Smooth muscle cell (in vitro differentiated cells): ENCODE measurements around the gene B4GALT6. TPM values are rescaled to one million over a fixed set of nuclear protein-coding genes. Genes with fewer than 3 reads are reported as not detected.

ENCODE experiments used
- DNase-seq: peaks from one replicate; lab custom pipeline; 2025; ENCODE audit not compliant: unreplicated experiment; lab: John Stamatoyannopoulos, UW
- H2AFZ ChIP-seq: fragments of 200-600 bp; sonication (generic); 2 replicates; pipeline ENCODE4 v1.6.0; 2016; ENCODE audit warnings: antibody characterized with exemption, low read depth, mild to moderate bottlenecking
- H3F3A ChIP-seq: fragments of 200-600 bp; sonication (generic); 2 replicates; pipeline ENCODE4 v1.6.0; 2017; ENCODE audit warnings: antibody characterized with exemption, low read depth
- H3K27ac ChIP-seq: fragments of 200-600 bp; sonication (generic); 2 replicates; pipeline ENCODE4 v1.5.1; 2016; ENCODE audit warnings: low read depth, mild to moderate bottlenecking
- H3K27me3 ChIP-seq: fragments of 200-600 bp; sonication (generic); 2 replicates; pipeline ENCODE4 v1.6.1; 2016; ENCODE audit warnings: low read depth, mild to moderate bottlenecking
- H3K36me3 ChIP-seq: fragments of 200-600 bp; sonication (generic); 2 replicates; pipeline ENCODE4 v1.5.1; 2016; ENCODE audit warnings: low read depth
- H3K4me1 ChIP-seq: fragments of 200-600 bp; sonication (generic); 2 replicates; pipeline ENCODE4 v1.5.1; 2016; ENCODE audit warnings: low read depth
- H3K4me2 ChIP-seq: fragments of 200-600 bp; sonication (generic); 2 replicates; pipeline ENCODE4 v1.6.0; 2016; ENCODE audit warnings: mild to moderate bottlenecking
- H3K4me3 ChIP-seq: fragments of 200-600 bp; sonication (generic); 2 replicates; pipeline ENCODE4 v1.5.1; 2016; ENCODE audit warnings: mild to moderate bottlenecking
- H3K79me2 ChIP-seq: fragments of 200-600 bp; sonication (generic); 2 replicates; pipeline ENCODE4 v1.6.0; 2016; ENCODE audit warnings: low read depth, mild to moderate bottlenecking
- H3K9ac ChIP-seq: fragments of 200-600 bp; sonication (generic); 2 replicates; pipeline ENCODE4 v1.6.0; 2016; ENCODE audit warnings: low read depth
- H3K9me3 ChIP-seq: fragments of 200-600 bp; sonication (generic); replicated peaks from 2 replicates; pipeline ENCODE4 v1.5.1; 2016; ENCODE audit warnings: low read depth
- H4K20me1 ChIP-seq: fragments of 200-600 bp; sonication (generic); 2 replicates; pipeline ENCODE4 v1.6.0; 2016; ENCODE audit warnings: low read depth
- CTCF ChIP-seq: fragments of 200-600 bp; sonication (generic); IDR thresholded peaks from 2 replicates; pipeline ENCODE4 v1.5.1; 2017; ENCODE audit warnings: borderline replicate concordance, mild to moderate bottlenecking, antibody characterized with exemption; ENCODE audit not compliant: insufficient read depth, poor library complexity, severe bottlenecking
- WGBS: methylation state at CpG from one replicate; pipeline ENCODE4 v1.1.7; 2016; ENCODE audit warnings: low lambda C conversion rate; 5-methylcytosine and 5-hydroxymethylcytosine counted together
- polyA plus RNA-seq: library from polyadenylated mRNA; unstranded; fragments of >200 nt; fragmentation: Nextera tagmentation; extraction: Ambion mirVana; gene quantifications from 2 replicates; pipeline ENCODE4 v1.2.1, GENCODE V29; 2016
- total RNA-seq: library from RNA; depleted of rRNA; stranded (reverse); fragments of >200 nt; gene quantifications from 2 replicates; pipeline ENCODE4 v1.2.3, GENCODE V29; 2014

Gene B4GALT6
- total and polyA plus RNA-seq, 2 experiments from 2014 or later, result 4.0 to 15.1 TPM

GRCh38 chr18:31649978-31650719 is 34.2 kb downstream of the B4GALT6 start:
- H4K20me1 ChIP-seq, result no peaks in the 10 kb centered on the region
- H3K27me3 ChIP-seq, result no peaks in the 10 kb centered on the region
- WGBS, result 51% methylated on average over 4 of the region's 4 CpGs
- H3K4me2 ChIP-seq, result peak overlapping the region; percentile 11
- H3K79me2 ChIP-seq, result no peaks in the 10 kb centered on the region
- no peak overlapping the region for H3K9ac ChIP-seq
- H2AFZ ChIP-seq, result no peak overlapping the region
- TF ChIP-seq CTCF, result no peak
- no peaks in the 10 kb centered on the region for H3K9me3 ChIP-seq
- H3F3A ChIP-seq, result peaks cover 7% of the 10 kb centered on the region
- peak overlapping the region; percentile 60 for H3K27ac ChIP-seq
- no peak for DNase-seq
- no peaks in the 10 kb centered on the region for H3K36me3 ChIP-seq
- no peak overlapping the region for H3K4me3 ChIP-seq
- H3K4me1 ChIP-seq, result peaks cover 12% of the 10 kb centered on the region

DNA sequence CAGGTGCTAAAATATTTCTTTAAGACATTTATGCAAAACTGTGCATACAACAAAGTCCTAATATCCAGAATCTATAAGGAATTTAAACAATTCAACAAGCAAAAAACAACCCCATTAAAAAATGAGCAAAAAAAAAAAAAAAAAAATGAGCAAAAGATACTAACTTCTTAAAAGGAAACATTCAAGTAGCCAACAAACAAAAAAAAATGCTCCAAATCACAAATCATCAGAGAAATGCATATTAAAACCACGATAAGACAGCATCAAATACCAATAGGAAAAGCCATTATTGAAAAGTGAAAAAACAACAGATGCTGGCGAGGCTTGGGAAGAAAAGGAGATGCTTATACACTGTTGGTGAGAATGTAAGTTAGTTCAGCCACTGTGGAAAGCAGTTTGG is 34.9 kb downstream of the B4GALT6 start:
- H3K36me3 ChIP-seq, result no peaks in the 10 kb centered on the region
- no peaks in the 10 kb centered on the region for H4K20me1 ChIP-seq
- H3K79me2 ChIP-seq, result no peaks in the 10 kb centered on the region
- H3K9ac ChIP-seq, result no peak overlapping the region
- no peak for DNase-seq
- H3K4me1 ChIP-seq, result peaks cover 12% of the 10 kb centered on the region
- peak overlapping the region; percentile 60 for H3K27ac ChIP-seq
- WGBS, result 84% methylated on average over 2 of the region's 2 CpGs
- TF ChIP-seq CTCF, result no peak
- H3K4me2 ChIP-seq, result peak overlapping the region; percentile 11
- H3K27me3 ChIP-seq, result no peaks in the 10 kb centered on the region
- H3F3A ChIP-seq, result peaks cover 7% of the 10 kb centered on the region
- H2AFZ ChIP-seq, result no peak overlapping the region
- H3K9me3 ChIP-seq, result no peaks in the 10 kb centered on the region
- no peak overlapping the region for H3K4me3 ChIP-seq

DNA sequence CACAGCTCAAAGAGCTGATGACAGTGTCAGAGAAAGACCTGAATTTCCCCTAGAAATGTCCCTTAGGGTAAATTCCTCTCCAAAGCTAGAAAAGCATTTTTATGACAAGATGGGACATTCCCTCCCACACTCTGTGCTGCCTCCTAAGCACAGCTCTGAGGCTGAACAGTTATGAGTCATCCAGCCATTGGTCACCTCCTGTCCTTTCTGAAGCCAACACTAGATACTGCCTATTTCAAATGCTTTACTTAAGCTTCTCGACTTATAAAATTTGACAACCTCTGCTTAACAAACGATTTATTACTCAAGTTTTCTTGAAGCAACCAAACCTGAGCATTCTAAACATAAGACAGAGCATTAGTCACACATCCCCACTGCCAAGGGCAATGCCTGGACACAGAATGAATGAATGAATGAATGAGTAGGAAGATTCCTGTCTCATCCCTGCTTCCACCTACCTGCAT is 35.4 kb downstream of the B4GALT6 start:
- H3K36me3 ChIP-seq, result no peaks in the 10 kb centered on the region
- peak overlapping the region; percentile 60 for H3K27ac ChIP-seq

More for the DNA sequence above, 35.4 kb downstream of the B4GALT6 start:
- Histone ChIP-seq H3K4me1 (peaks cover 12% of the 10 kb centered on the region), H3K79me2 (no peaks in the 10 kb centered on the region), H3K27me3 (no peaks in the 10 kb centered on the region), H3K9me3 (no peaks in the 10 kb centered on the region), H3F3A (peaks cover 7% of the 10 kb centered on the region), H4K20me1 (no peaks in the 10 kb centered on the region), H2AFZ (no peak overlapping the region), H3K9ac (no peak overlapping the region), H3K4me2 (peak overlapping the region; percentile 66), H3K4me3 (no peak overlapping the region)
- TF ChIP-seq CTCF, result no peak
- no peak for DNase-seq
- WGBS, result 2% methylated on average over 2 of the region's 2 CpGs
